ENCODE results near the gene PIP4K2B. TPM values are rescaled to one million over a fixed set of nuclear protein-coding genes. Genes with fewer than 3 reads are reported as not detected.

Gene PIP4K2B
- total RNA-seq, 1 experiment from 2014 or later, result 47.4 TPM

DNA sequence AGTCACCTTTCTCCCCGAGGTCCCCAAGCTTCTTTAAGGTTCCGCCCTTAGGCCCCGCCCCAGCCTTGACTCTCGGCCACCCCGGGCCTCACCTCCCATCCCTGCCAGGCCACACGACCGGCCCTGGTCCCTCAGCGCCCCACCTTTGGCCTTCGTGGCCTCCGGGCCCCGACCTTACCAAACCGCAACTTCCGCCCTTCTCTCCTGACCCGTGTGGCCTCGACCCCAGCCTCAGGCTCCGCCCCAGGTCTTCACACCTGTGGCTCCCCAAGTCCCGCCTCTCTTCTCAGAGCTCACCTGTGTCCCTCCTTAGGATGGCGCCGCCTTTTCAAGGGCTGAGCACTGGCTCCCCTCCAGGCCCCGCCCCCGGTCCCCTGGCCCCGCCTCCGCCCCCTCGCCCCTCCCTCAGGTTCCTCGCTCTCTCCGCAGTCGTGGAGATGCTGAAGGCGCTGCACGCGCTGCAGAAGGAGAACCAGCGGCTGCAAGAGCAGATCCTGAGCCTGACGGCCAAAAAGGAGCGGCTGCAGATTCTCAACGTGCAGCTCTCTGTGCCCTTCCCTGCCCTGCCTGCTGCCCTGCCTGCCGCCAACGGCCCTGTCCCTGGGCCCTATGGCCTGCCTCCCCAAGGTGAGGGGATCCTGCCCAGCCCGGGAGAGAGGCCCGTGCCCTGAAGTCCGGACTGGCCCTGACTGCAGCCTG lies 79.3 kb downstream of the PIP4K2B start:
- Histone ChIP-seq H3K27me3 (ENCODE audit: insufficient read depth, low read depth) (no peaks in the 10 kb centered on the region), H3K79me2 (ENCODE audit: low read depth) (no peaks in the 10 kb centered on the region), H3K9me2 (ENCODE audit: insufficient read depth) (no peaks in the 10 kb centered on the region), H3K4me2 (no peak overlapping the region), H2AFZ (no peak overlapping the region), H3K4me1 (replicated peaks; ENCODE audit: insufficient read depth) (no peaks in the 10 kb centered on the region), H3K27ac (no peak overlapping the region), H3K36me3 (ENCODE audit: low read depth) (peaks cover 11% of the 10 kb centered on the region; the same call in 1 of the 2 replicates), H4K20me1 (ENCODE audit: insufficient read depth) (no peaks in the 10 kb centered on the region; the same call in 1 of the 2 replicates), H3K9me3 (ENCODE audit: insufficient read depth, low read depth) (no peaks in the 10 kb centered on the region), H3F3A (ENCODE audit: insufficient read depth, low read depth) (peaks cover 24% of the 10 kb centered on the region; the same call in 1 of the 2 replicates), H3K4me3 (no peak overlapping the region)
- TF ChIP-seq, protein P1, sequence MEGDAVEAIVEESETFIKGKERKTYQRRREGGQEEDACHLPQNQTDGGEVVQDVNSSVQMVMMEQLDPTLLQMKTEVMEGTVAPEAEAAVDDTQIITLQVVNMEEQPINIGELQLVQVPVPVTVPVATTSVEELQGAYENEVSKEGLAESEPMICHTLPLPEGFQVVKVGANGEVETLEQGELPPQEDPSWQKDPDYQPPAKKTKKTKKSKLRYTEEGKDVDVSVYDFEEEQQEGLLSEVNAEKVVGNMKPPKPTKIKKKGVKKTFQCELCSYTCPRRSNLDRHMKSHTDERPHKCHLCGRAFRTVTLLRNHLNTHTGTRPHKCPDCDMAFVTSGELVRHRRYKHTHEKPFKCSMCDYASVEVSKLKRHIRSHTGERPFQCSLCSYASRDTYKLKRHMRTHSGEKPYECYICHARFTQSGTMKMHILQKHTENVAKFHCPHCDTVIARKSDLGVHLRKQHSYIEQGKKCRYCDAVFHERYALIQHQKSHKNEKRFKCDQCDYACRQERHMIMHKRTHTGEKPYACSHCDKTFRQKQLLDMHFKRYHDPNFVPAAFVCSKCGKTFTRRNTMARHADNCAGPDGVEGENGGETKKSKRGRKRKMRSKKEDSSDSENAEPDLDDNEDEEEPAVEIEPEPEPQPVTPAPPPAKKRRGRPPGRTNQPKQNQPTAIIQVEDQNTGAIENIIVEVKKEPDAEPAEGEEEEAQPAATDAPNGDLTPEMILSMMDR (conservative IDR thresholded peaks at IDR 0.05), result no peak
- no peak for TF ChIP-seq EZH2 (IDR thresholded peaks at IDR 0.05; ENCODE audit: low read depth)
- DNase-seq, result no peak
- CTCF ChIA-PET, result interaction anchor here (0.6 kb wide), 1 partner anchor 11 kb away, joined by 3 read pairs; no protein-coding TSS in a partner anchor
- BruUV-seq (replicated peaks), result no TSS peak
- POLR2A ChIA-PET (ENCODE audit: unreplicated experiment), result no interaction called here
- intact Hi-C loops (cut with micrococcal nuclease; ENCODE audit: unreplicated experiment), result no loop called here

DNA sequence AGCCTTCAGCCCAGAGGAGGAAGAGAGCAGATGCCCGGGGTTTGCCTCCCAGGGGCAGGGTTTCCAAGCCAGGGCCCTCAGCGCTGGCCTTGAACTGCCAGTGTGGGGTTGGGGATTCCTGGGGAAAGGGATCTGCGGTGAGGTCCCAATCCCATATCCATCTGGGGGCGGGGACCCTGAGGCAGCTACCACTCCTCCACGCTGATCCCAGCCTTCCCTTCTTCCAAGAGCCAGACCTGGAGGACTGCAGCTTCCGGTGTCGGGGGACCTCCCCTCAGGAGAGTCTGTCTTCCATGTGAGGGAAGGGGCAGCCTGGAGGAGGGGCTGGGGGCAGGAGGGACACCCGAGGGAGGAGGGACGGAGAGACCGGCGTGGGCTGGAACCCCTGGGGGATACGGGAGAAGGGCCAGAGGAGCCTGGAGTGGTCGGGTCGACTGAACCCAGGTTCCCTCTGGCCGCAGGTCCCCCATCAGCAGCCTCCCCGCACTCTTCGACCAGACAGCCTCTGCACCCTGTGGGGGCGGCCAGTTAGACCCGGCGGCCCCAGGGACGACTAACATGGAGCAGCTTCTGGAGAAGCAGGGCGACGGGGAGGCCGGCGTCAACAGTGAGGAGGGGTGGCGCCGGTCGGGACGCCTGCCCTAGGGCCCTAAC lies 79.9 kb downstream of the PIP4K2B start:
- Histone ChIP-seq H3F3A (ENCODE audit: insufficient read depth, low read depth) (peaks cover 30% of the 10 kb centered on the region; the same call in 1 of the 2 replicates), H3K9me2 (ENCODE audit: insufficient read depth) (no peaks in the 10 kb centered on the region), H3K27me3 (ENCODE audit: insufficient read depth, low read depth) (no peaks in the 10 kb centered on the region), H3K79me2 (ENCODE audit: low read depth) (no peaks in the 10 kb centered on the region), H2AFZ (no peak overlapping the region), H3K9me3 (ENCODE audit: insufficient read depth, low read depth) (no peaks in the 10 kb centered on the region), H4K20me1 (ENCODE audit: insufficient read depth) (no peaks in the 10 kb centered on the region; the same call in 1 of the 2 replicates), H3K4me3 (no peak overlapping the region), H3K4me2 (no peak overlapping the region), H3K36me3 (ENCODE audit: low read depth) (peaks cover 11% of the 10 kb centered on the region; the same call in 1 of the 2 replicates), H3K4me1 (replicated peaks; ENCODE audit: insufficient read depth) (no peaks in the 10 kb centered on the region), H3K27ac (no peak overlapping the region)
- CTCF ChIA-PET, result no interaction called here
- intact Hi-C loops (cut with micrococcal nuclease; ENCODE audit: unreplicated experiment), result no loop called here
- POLR2A ChIA-PET (ENCODE audit: unreplicated experiment), result no interaction called here
- no peak for DNase-seq
- no peak for TF ChIP-seq EZH2 (IDR thresholded peaks at IDR 0.05; ENCODE audit: low read depth)
- TF ChIP-seq, protein P1 (conservative IDR thresholded peaks at IDR 0.05), result no peak
- no TSS peak for BruUV-seq (replicated peaks)

DNA sequence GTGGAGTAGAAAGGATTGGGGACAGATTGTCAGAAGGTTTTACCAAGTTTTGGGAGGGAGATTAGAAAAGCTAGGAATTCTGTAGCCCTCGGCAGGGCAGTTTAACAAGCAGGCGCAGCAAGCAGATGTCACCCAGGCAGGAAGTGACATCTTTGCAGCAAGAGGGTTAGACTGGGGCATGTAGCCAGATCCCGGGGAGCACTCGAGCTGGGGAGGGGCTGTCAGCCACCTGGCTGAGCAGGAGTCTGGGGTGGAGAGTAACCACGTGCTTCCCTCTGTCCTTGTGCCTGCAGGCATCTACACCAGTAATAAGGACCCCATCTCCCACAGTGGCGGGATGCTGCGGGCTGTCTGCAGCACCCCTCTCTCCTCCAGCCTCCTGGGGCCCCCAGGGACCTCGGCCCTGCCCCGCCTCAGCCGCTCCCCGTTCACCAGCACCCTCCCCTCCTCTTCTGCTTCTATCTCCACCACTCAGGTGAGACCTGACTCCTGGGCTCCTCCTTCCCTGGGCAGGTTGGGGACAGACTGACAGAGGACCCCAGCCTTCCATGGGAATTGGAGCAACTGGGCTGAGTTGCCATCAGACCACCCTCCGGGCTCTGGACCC lies 82.1 kb downstream of the PIP4K2B start:
- ChIA-PET POLR2A (ENCODE audit: unreplicated experiment) (no interaction called here), CTCF (no interaction called here)
- no peaks in the 10 kb centered on the region for H3K79me2 ChIP-seq (ENCODE audit: low read depth)
- no peak overlapping the region for H2AFZ ChIP-seq
- TF ChIP-seq, protein P1 (conservative IDR thresholded peaks at IDR 0.05), result no peak
- TF ChIP-seq EZH2 (IDR thresholded peaks at IDR 0.05; ENCODE audit: low read depth), result no peak
- H3F3A ChIP-seq (ENCODE audit: insufficient read depth, low read depth), result peaks cover 37% of the 10 kb centered on the region; the same call in 1 of the 2 replicates
- no peak overlapping the region for H3K27ac ChIP-seq
- H3K4me2 ChIP-seq, result no peak overlapping the region
- no peaks in the 10 kb centered on the region; the same call in 1 of the 2 replicates for H4K20me1 ChIP-seq (ENCODE audit: insufficient read depth)
- H3K27me3 ChIP-seq (ENCODE audit: insufficient read depth, low read depth), result no peaks in the 10 kb centered on the region
- BruUV-seq (replicated peaks), result no TSS peak
- intact Hi-C loops (cut with micrococcal nuclease; ENCODE audit: unreplicated experiment), result no loop called here
- DNase-seq, result no peak
- no peaks in the 10 kb centered on the region for H3K9me3 ChIP-seq (ENCODE audit: insufficient read depth, low read depth)
- no peak overlapping the region for H3K4me3 ChIP-seq
- H3K9me2 ChIP-seq (ENCODE audit: insufficient read depth), result no peaks in the 10 kb centered on the region
- H3K4me1 ChIP-seq (replicated peaks; ENCODE audit: insufficient read depth), result no peaks in the 10 kb centered on the region
- peaks cover 6% of the 10 kb centered on the region; the same call in 1 of the 2 replicates for H3K36me3 ChIP-seq (ENCODE audit: low read depth)
